HG02798 (cell line): ENCODE data around the gene KDM6A.
"Not testable (repeated sequence)": the region's sequence is repeated elsewhere in the genome, so short reads cannot be mapped to it uniquely, and the experiment has no call there.

Source experiments
- ATAC-seq: cut with Tn5 transposase; IDR thresholded peaks from one replicate; pipeline ENCODE4 v1.9.1; 2021; ENCODE audit warnings: mild to moderate bottlenecking; ENCODE audit not compliant: unreplicated experiment, poor library complexity

The KDM6A gene

GRCh38 chrX:45059906-45060305, 186.9 kb downstream of the KDM6A start:
- not testable (repeated sequence) for ATAC-seq

GRCh38 chrX:45063319-45064095, 190.5 kb downstream of the KDM6A start:
- ATAC-seq: no peak

- ATAC-seq: no peak
Measured at GRCh38 chrX:45068569-45068968, 195.6 kb downstream of the KDM6A start.

GRCh38 chrX:45070116-45071007, 197.4 kb downstream of the KDM6A start:
- ATAC-seq: no peak

GRCh38 chrX:45073011-45073410, 200.0 kb downstream of the KDM6A start:
- not testable (repeated sequence) for ATAC-seq

- peak; percentile 71 for ATAC-seq
Measured at GRCh38 chrX:45077748-45078424, 204.9 kb downstream of the KDM6A start.

- ATAC-seq: no peak
Measured at GRCh38 chrX:45083314-45083713, 210.3 kb downstream of the KDM6A start.

- no peak for ATAC-seq
Measured at GRCh38 chrX:45110494-45110893, 237.5 kb downstream of the KDM6A start.

- no peak for ATAC-seq
Measured at GRCh38 chrX:45126158-45126557, 253.2 kb downstream of the KDM6A start.

- no peak for ATAC-seq
Measured at GRCh38 chrX:45128896-45129454, 256.0 kb downstream of the KDM6A start.

GRCh38 chrX:45133465-45133864, 260.5 kb downstream of the KDM6A start:
- no peak for ATAC-seq

GRCh38 chrX:45134315-45134731, 261.3 kb downstream of the KDM6A start:
- no peak for ATAC-seq

GRCh38 chrX:45134775-45135174, 261.8 kb downstream of the KDM6A start:
- ATAC-seq: no peak

- ATAC-seq: not testable (repeated sequence)
Measured at GRCh38 chrX:45135391-45136075, 262.5 kb downstream of the KDM6A start.

- ATAC-seq: no peak
Measured at GRCh38 chrX:45137531-45137930, 264.5 kb downstream of the KDM6A start.

- ATAC-seq: no peak
Measured at GRCh38 chrX:45138525-45138924, 265.5 kb downstream of the KDM6A start.

- no peak for ATAC-seq
Measured at GRCh38 chrX:45140812-45141211, 267.8 kb downstream of the KDM6A start.

- ATAC-seq: no peak
Measured at GRCh38 chrX:45142185-45142584, 269.2 kb downstream of the KDM6A start.

- ATAC-seq: no peak
Measured at GRCh38 chrX:45143455-45143854, 270.5 kb downstream of the KDM6A start.
